ENCODE data around the gene LTC4S. TPM values are rescaled to one million over a fixed set of nuclear protein-coding genes. Genes with fewer than 3 reads are reported as not detected.

Gene LTC4S
- total and polyA plus RNA-seq, 3 experiments from 2014 or later = 0.57 to 4.0 (median 1.0) TPM

- Mint-ChIP-seq H3K27me3 (peaks cover 0 to 4% of the 10 kb centered on the region in 2 donors), H3K27ac (peak overlapping the region in 2 of 8 donors; percentile 42 to 90), H3K36me3 (peaks cover 0 to 18% (median 6%) of the 10 kb centered on the region in 3 donors), H3K4me3 (no peak overlapping the region), H3K4me1 (peaks cover 19 to 36% (median 20%) of the 10 kb centered on the region in 3 donors), H3K9me3 (peaks cover 0 to under 1% (median 0%) of the 10 kb centered on the region in 5 donors)
- H3K27ac ChIP-seq (ENCODE audit: low read depth, low read length) = no peak overlapping the region
- H3K27me3 ChIP-seq (ENCODE audit: insufficient read depth, low read length, poor library complexity, severe bottlenecking) = no peaks in the 10 kb centered on the region
- ChIA-PET POLR2A (no interaction called here), CTCF (no interaction called here)
- DNase-seq = no peak
- peaks cover 22% of the 10 kb centered on the region for H3K4me1 ChIP-seq (ENCODE audit: insufficient read depth, low read length)
- H3K36me3 ChIP-seq (ENCODE audit: insufficient read depth, low read length) = no peaks in the 10 kb centered on the region
- H3K4me3 ChIP-seq (ENCODE audit: low read length) = no peak overlapping the region
- H3K9me3 ChIP-seq (ENCODE audit: low read length) = no peaks in the 10 kb centered on the region
Measured at GRCh38 chr5:179816401-179816795, 22.6 kb downstream of the LTC4S start.

GRCh38 chr5:179816796-179817469 lies 23.1 kb downstream of the LTC4S start:
- Mint-ChIP-seq H3K27ac (peak overlapping the region in 3 of 8 donors; percentile 90 to 98 (median 96)), H3K27me3 (peaks cover 0 to 8% of the 10 kb centered on the region in 2 donors), H3K9me3 (peaks cover 0 to 4% (median 0%) of the 10 kb centered on the region in 5 donors), H3K36me3 (peaks cover 0 to 23% (median 6%) of the 10 kb centered on the region in 3 donors), H3K4me1 (peaks cover 22 to 41% (median 26%) of the 10 kb centered on the region in 3 donors), H3K4me3 (peak overlapping the region in 4 of 7 donors; percentile 23 to 84 (median 45))
- ChIA-PET POLR2A (no interaction called here), CTCF (no interaction called here)
- Histone ChIP-seq H3K36me3 (ENCODE audit: insufficient read depth, low read length) (no peaks in the 10 kb centered on the region), H3K9me3 (ENCODE audit: low read length) (no peaks in the 10 kb centered on the region), H3K27me3 (ENCODE audit: insufficient read depth, low read length, poor library complexity, severe bottlenecking) (no peaks in the 10 kb centered on the region), H3K4me1 (ENCODE audit: insufficient read depth, low read length) (peaks cover 25% of the 10 kb centered on the region), H3K4me3 (ENCODE audit: low read length) (no peak overlapping the region), H3K27ac (ENCODE audit: low read depth, low read length) (no peak overlapping the region)
- DNase-seq = no peak

GRCh38 chr5:179817470-179817840 lies 23.7 kb downstream of the LTC4S start:
- POLR2A ChIA-PET = no interaction called here
- Histone ChIP-seq H3K4me3 (ENCODE audit: low read length) (no peak overlapping the region), H3K36me3 (ENCODE audit: insufficient read depth, low read length) (no peaks in the 10 kb centered on the region), H3K4me1 (ENCODE audit: insufficient read depth, low read length) (peaks cover 30% of the 10 kb centered on the region), H3K9me3 (ENCODE audit: low read length) (no peaks in the 10 kb centered on the region), H3K27me3 (ENCODE audit: insufficient read depth, low read length, poor library complexity, severe bottlenecking) (no peaks in the 10 kb centered on the region), H3K27ac (ENCODE audit: low read depth, low read length) (no peak overlapping the region)
- peaks cover 27 to 46% (median 31%) of the 10 kb centered on the region in 3 donors for H3K4me1 Mint-ChIP-seq
- peaks cover 0 to 8% of the 10 kb centered on the region in 2 donors for H3K27me3 Mint-ChIP-seq
- peak overlapping the region; percentile 23 to 94 (median 84) for H3K4me3 Mint-ChIP-seq
- H3K9me3 Mint-ChIP-seq = peaks cover 0 to 4% (median 0%) of the 10 kb centered on the region in 5 donors
- no peak for DNase-seq
- CTCF ChIA-PET = interaction anchor here (1.1 to 1.6 kb wide), 2 partner anchors 14 to 206 kb away, joined by 3 read pairs; no protein-coding TSS in a partner anchor
- peak overlapping the region in 5 of 8 donors; percentile 15 to 98 (median 96) for H3K27ac Mint-ChIP-seq
- H3K36me3 Mint-ChIP-seq = peaks cover 0 to 27% (median 6%) of the 10 kb centered on the region in 3 donors

- POLR2A ChIA-PET = interaction anchor here (2.9 kb wide), 1 partner anchor 12 kb away, joined by 12 read pairs; no protein-coding TSS in a partner anchor
- Mint-ChIP-seq H3K27ac (peak overlapping the region; percentile 89 to 98 (median 94)), H3K4me1 (peaks cover 34 to 53% (median 37%) of the 10 kb centered on the region in 3 donors), H3K36me3 (peaks cover 0 to 28% (median 4%) of the 10 kb centered on the region in 3 donors), H3K27me3 (peaks cover 0 to 8% of the 10 kb centered on the region in 2 donors), H3K9me3 (peaks cover 0 to 4% (median 0%) of the 10 kb centered on the region in 5 donors), H3K4me3 (peak overlapping the region; percentile 32 to 94 (median 84))
- Histone ChIP-seq H3K27ac (ENCODE audit: low read depth, low read length) (peak overlapping the region; percentile 96), H3K9me3 (ENCODE audit: low read length) (no peaks in the 10 kb centered on the region), H3K36me3 (ENCODE audit: insufficient read depth, low read length) (no peaks in the 10 kb centered on the region), H3K27me3 (ENCODE audit: insufficient read depth, low read length, poor library complexity, severe bottlenecking) (no peaks in the 10 kb centered on the region), H3K4me3 (ENCODE audit: low read length) (peak overlapping the region; percentile 43), H3K4me1 (ENCODE audit: insufficient read depth, low read length) (peaks cover 36% of the 10 kb centered on the region)
- CTCF ChIA-PET = interaction anchor here (1.1 to 2.8 kb wide), 3 partner anchors 15 to 207 kb away, joined by 3 to 21 read pairs (median 3); no protein-coding TSS in a partner anchor
- no peak for DNase-seq
Measured at GRCh38 chr5:179817890-179818745, 24.3 kb downstream of the LTC4S start.

DNA sequence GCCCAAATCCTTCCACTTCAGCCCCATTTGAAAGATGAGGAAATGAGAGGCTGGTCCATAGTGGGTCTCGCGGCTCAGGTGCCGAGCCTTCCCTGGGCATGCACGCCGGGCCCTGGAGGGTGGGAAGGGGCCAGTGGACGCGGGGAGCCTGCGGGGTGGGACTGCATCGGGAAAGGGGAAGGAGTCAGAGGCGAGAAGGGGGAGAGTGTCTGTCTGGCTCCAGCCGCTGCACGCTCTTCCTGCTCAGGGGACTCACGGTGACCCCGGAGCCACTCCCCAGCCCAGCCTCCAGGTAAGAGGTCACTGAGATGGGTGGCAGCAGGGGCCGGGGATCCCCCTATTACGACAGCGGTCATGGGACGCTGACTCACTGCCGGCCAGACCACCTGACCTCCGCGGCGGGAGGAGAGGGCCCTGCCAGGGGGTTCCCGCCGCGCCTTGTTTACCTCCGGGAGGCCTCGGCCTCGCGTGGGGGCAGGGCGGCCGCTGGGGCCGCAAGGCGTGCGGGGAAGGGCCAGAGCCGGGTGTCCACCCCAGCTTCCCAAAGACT lies 25.0 kb downstream of the LTC4S start:
- peaks cover 0 to 4% (median 0%) of the 10 kb centered on the region in 5 donors for H3K9me3 Mint-ChIP-seq
- peaks cover 0 to 32% (median 2%) of the 10 kb centered on the region in 3 donors for H3K36me3 Mint-ChIP-seq
- peak overlapping the region; percentile 86 to 98 (median 94) for H3K27ac Mint-ChIP-seq
- ChIA-PET POLR2A (interaction anchor here (0.7 to 2.9 kb wide), 7 partner anchors 13 to 195 kb away, joined by 3 to 12 read pairs (median 4); partner anchors contain the start of genes HNRNPH1, LTC4S and MRNIP), CTCF (interaction anchor here (1.1 to 2.8 kb wide), 5 partner anchors 15 to 207 kb away, joined by 3 to 21 read pairs (median 4); partner anchors contain the start of gene HNRNPH1)
- peaks cover 0 to 8% of the 10 kb centered on the region in 2 donors for H3K27me3 Mint-ChIP-seq
- peak overlapping the region; percentile 43 for H3K4me3 ChIP-seq (ENCODE audit: low read length)
- peaks cover 39 to 58% (median 39%) of the 10 kb centered on the region in 3 donors for H3K4me1 Mint-ChIP-seq
- DNase-seq = peak; percentile 74 to 95 (median 89)
- no peaks in the 10 kb centered on the region for H3K27me3 ChIP-seq (ENCODE audit: insufficient read depth, low read length, poor library complexity, severe bottlenecking)
- H3K36me3 ChIP-seq (ENCODE audit: insufficient read depth, low read length) = no peaks in the 10 kb centered on the region
- H3K4me1 ChIP-seq (ENCODE audit: insufficient read depth, low read length) = peaks cover 36% of the 10 kb centered on the region
- peak overlapping the region; percentile 96 for H3K27ac ChIP-seq (ENCODE audit: low read depth, low read length)
- peak overlapping the region; percentile 77 to 94 (median 84) for H3K4me3 Mint-ChIP-seq
- H3K9me3 ChIP-seq (ENCODE audit: low read length) = no peaks in the 10 kb centered on the region

- peak overlapping the region; percentile 96 for H3K27ac ChIP-seq (ENCODE audit: low read depth, low read length)
- CTCF ChIA-PET = interaction anchor here (1.3 to 2.8 kb wide), 5 partner anchors 16 to 196 kb away, joined by 3 to 21 read pairs (median 4); partner anchors contain the start of genes HNRNPH1 and TBC1D9B
- peaks cover 0 to 4% (median 0%) of the 10 kb centered on the region in 5 donors for H3K9me3 Mint-ChIP-seq
- no peaks in the 10 kb centered on the region for H3K9me3 ChIP-seq (ENCODE audit: low read length)
- H3K27ac Mint-ChIP-seq = peak overlapping the region; percentile 89 to 98 (median 96)
- POLR2A ChIA-PET = interaction anchor here (0.6 to 3.2 kb wide), 11 partner anchors 8 to 198 kb away, joined by 3 to 13 read pairs (median 4); partner anchors contain the start of genes HNRNPH1, LTC4S and MRNIP
- H3K36me3 ChIP-seq (ENCODE audit: insufficient read depth, low read length) = peaks cover 7% of the 10 kb centered on the region
- H3K4me3 Mint-ChIP-seq = peak overlapping the region; percentile 77 to 94 (median 86)
- H3K4me1 ChIP-seq (ENCODE audit: insufficient read depth, low read length) = peaks cover 36% of the 10 kb centered on the region
- peaks cover 40 to 60% (median 40%) of the 10 kb centered on the region in 3 donors for H3K4me1 Mint-ChIP-seq
- no peaks in the 10 kb centered on the region for H3K27me3 ChIP-seq (ENCODE audit: insufficient read depth, low read length, poor library complexity, severe bottlenecking)
- peaks cover under 1 to 33% (median 2%) of the 10 kb centered on the region in 3 donors for H3K36me3 Mint-ChIP-seq
- H3K27me3 Mint-ChIP-seq = peaks cover 0 to 8% of the 10 kb centered on the region in 2 donors
- H3K4me3 ChIP-seq (ENCODE audit: low read length) = peak overlapping the region; percentile 43
- peak in 4 of 5 donors; percentile 36 to 68 (median 47) for DNase-seq
Measured at GRCh38 chr5:179819296-179820126, 25.7 kb downstream of the LTC4S start.

All from CD8-positive, alpha-beta memory T cell (primary cell).